Vagina (tissue), 2 donors: Measurements from ENCODE around the gene TNPO3. TPM values are rescaled to one million over a fixed set of nuclear protein-coding genes. Genes with fewer than 3 reads are reported as not detected.
"Not testable (repeated sequence)": the region's sequence is repeated elsewhere in the genome, so short reads cannot be mapped to it uniquely, and the experiment has no call there.

Experiments used
- DNase-seq, 2 donors: peaks; one replicate each; pipeline ENCODE4 v3.0.0-alpha.2; 2017; ENCODE audit errors: extremely low spot score in 2 of 2
- H3K27ac ChIP-seq: fragments of 200-600 bp; sonication (generic); one replicate; pipeline ENCODE4 v1.5.1; 2019
- H3K27me3 ChIP-seq: fragments of 200-600 bp; sonication (generic); one replicate; pipeline ENCODE4 v1.5.1; 2019
- H3K36me3 ChIP-seq, 2 donors: fragments of 200-600 bp; sonication (generic); one replicate each; pipeline ENCODE4 v1.5.1; 2017 to 2019
- H3K4me1 ChIP-seq: fragments of 200-600 bp; sonication (generic); one replicate; pipeline ENCODE4 v1.5.1; 2019
- H3K4me3 ChIP-seq, 2 donors: fragments of 200-600 bp; sonication (generic); 1 replicate in 1 of 2; 2 replicates in 1 of 2; pipeline ENCODE4 v1.5.1; 2016 to 2019
- H3K9me3 ChIP-seq: fragments of 200-600 bp; sonication (generic); one replicate; pipeline ENCODE4 v1.5.1; 2019
- CTCF ChIP-seq, 3 experiments: fragments of 450-650 bp in 2 of 3; fragments of 200-600 bp in 1 of 3; sonication (generic) in 1 of 3; IDR thresholded peaks; one replicate each; pipeline ENCODE4 v1.5.1; 2017 to 2019; ENCODE audit warnings: antibody characterized with exemption in 3 of 3, mild to moderate bottlenecking in 2 of 3, moderate library complexity in 2 of 3
- POLR2A ChIP-seq, 2 donors: fragments of 450-650 bp; IDR thresholded peaks; one replicate each; pipeline ENCODE4 v1.6.1; 2017; ENCODE audit warnings: antibody characterized with exemption in 2 of 2, mild to moderate bottlenecking in 2 of 2, moderate library complexity in 2 of 2
- POLR2AphosphoS5 ChIP-seq, 2 donors: sonication (generic); formaldehyde crosslinking; IDR thresholded peaks; one replicate each; pipeline ENCODE4 v1.9.0; 2017; ENCODE audit warnings: antibody characterized with exemption in 2 of 2, mild to moderate bottlenecking in 2 of 2, low read depth in 1 of 2; ENCODE audit not compliant: insufficient read depth in 1 of 2
- intact Hi-C: fragments of 100-400 bp; cut with DNase I; formaldehyde crosslinking; loops from one replicate; pipeline ENCODE4 v1.15.1; 2023
- total RNA-seq: library from RNA; depleted of rRNA; stranded (reverse); fragments of >200 nt; gene quantifications from one replicate; pipeline ENCODE4 v1.2.3, GENCODE V29; 2016

The TNPO3 gene
- total RNA-seq, 1 donor from 2014 or later = 33.9 TPM

- no peak for DNase-seq
- Histone ChIP-seq H3K4me3 (no peak overlapping the region), H3K9me3 (no peaks in the 10 kb centered on the region), H3K4me1 (peaks cover 63% of the 10 kb centered on the region), H3K36me3 (peaks cover 0 to 3% of the 10 kb centered on the region in 2 donors), H3K27me3 (no peaks in the 10 kb centered on the region), H3K27ac (no peak overlapping the region)
- no peak for TF ChIP-seq POLR2AphosphoS5 (IDR thresholded peaks at IDR 0.05; ENCODE audit: insufficient read depth in 1 of 2, low read depth in 1 of 2)
- intact Hi-C loops = no loop called here
These were observed 7.2 kb downstream of the TNPO3 start for GRCh38 chr7:129047761-129048160.

GRCh38 chr7:129045682-129046081 is 9.2 kb downstream of the TNPO3 start:
- Histone ChIP-seq H3K27ac (no peak overlapping the region), H3K4me1 (peaks cover 60% of the 10 kb centered on the region), H3K27me3 (no peaks in the 10 kb centered on the region)

GRCh38 chr7:129043012-129043411 is 11.9 kb downstream of the TNPO3 start:
- no peak for DNase-seq
- Histone ChIP-seq H3K27ac (no peak overlapping the region), H3K9me3 (no peaks in the 10 kb centered on the region), H3K36me3 (peaks cover 0 to 15% of the 10 kb centered on the region in 2 donors), H3K4me1 (peaks cover 40% of the 10 kb centered on the region), H3K4me3 (no peak overlapping the region), H3K27me3 (no peaks in the 10 kb centered on the region)
- TF ChIP-seq POLR2A (IDR thresholded peaks at IDR 0.05) = no peak
- no peak for TF ChIP-seq POLR2AphosphoS5 (IDR thresholded peaks at IDR 0.05; ENCODE audit: insufficient read depth in 1 of 2, low read depth in 1 of 2)
- no peak for TF ChIP-seq CTCF (IDR thresholded peaks at IDR 0.05)
- intact Hi-C loops = no loop called here

More at GRCh38 chr7:129045682-129046081, 9.2 kb downstream of the TNPO3 start:
- no peak for DNase-seq
- Histone ChIP-seq H3K36me3 (peaks cover 0 to 3% of the 10 kb centered on the region in 2 donors), H3K9me3 (no peaks in the 10 kb centered on the region), H3K4me3 (no peak overlapping the region)
- TF ChIP-seq POLR2AphosphoS5 (IDR thresholded peaks at IDR 0.05; ENCODE audit: insufficient read depth in 1 of 2, low read depth in 1 of 2) (no peak), POLR2A (IDR thresholded peaks at IDR 0.05) (no peak), CTCF (IDR thresholded peaks at IDR 0.05) (no peak)
- intact Hi-C loops = no loop called here

GRCh38 chr7:129041142-129042085 is 13.5 kb downstream of the TNPO3 start:
- Histone ChIP-seq H3K27me3 (no peaks in the 10 kb centered on the region), H3K36me3 (peaks cover 0 to 15% of the 10 kb centered on the region in 2 donors), H3K4me3 (no peak overlapping the region), H3K4me1 (peaks cover 29% of the 10 kb centered on the region), H3K9me3 (no peaks in the 10 kb centered on the region), H3K27ac (no peak overlapping the region)
- TF ChIP-seq POLR2A (IDR thresholded peaks at IDR 0.05) (no peak), POLR2AphosphoS5 (IDR thresholded peaks at IDR 0.05; ENCODE audit: insufficient read depth in 1 of 2, low read depth in 1 of 2) (no peak), CTCF (IDR thresholded peaks at IDR 0.05) (no peak)
- intact Hi-C loops = no loop called here
- DNase-seq = no peak

GRCh38 chr7:129038468-129038867 is 16.4 kb downstream of the TNPO3 start:
- H3K9me3 ChIP-seq, H3K4me3 ChIP-seq, intact Hi-C loops, DNase-seq, H3K27ac ChIP-seq, H3K27me3 ChIP-seq: not testable (repeated sequence)
- H3K36me3 ChIP-seq = peaks cover 0 to 22% of the 10 kb centered on the region in 2 donors
- peaks cover 14% of the 10 kb centered on the region for H3K4me1 ChIP-seq

- Histone ChIP-seq H3K36me3 (peaks cover 0 to 22% of the 10 kb centered on the region in 2 donors), H3K4me1 (peaks cover 14% of the 10 kb centered on the region), H3K27me3 (no peaks in the 10 kb centered on the region), H3K27ac (no peak overlapping the region), H3K9me3 (no peaks in the 10 kb centered on the region), H3K4me3 (no peak overlapping the region)
- intact Hi-C loops = no loop called here
- TF ChIP-seq POLR2AphosphoS5 (IDR thresholded peaks at IDR 0.05; ENCODE audit: insufficient read depth in 1 of 2, low read depth in 1 of 2) (no peak), CTCF (IDR thresholded peaks at IDR 0.05) (no peak), POLR2A (IDR thresholded peaks at IDR 0.05) (no peak)
- DNase-seq = no peak
These were observed 17.3 kb downstream of the TNPO3 start for GRCh38 chr7:129037585-129037984.
